Nasal cavity respiratory epithelium epithelial cell of viscerocranial mucosa (primary cell): ENCODE results near the gene PCDHA9. TPM values are rescaled to one million over a fixed set of nuclear protein-coding genes. Genes with fewer than 3 reads are reported as not detected.

Experiments
- total RNA-seq: library from RNA; depleted of rRNA; stranded (reverse); fragments of >200 nt; gene quantifications from 2 replicates; pipeline ENCODE4 v1.2.3, GENCODE V29; 2014

Gene PCDHA9, protein sequence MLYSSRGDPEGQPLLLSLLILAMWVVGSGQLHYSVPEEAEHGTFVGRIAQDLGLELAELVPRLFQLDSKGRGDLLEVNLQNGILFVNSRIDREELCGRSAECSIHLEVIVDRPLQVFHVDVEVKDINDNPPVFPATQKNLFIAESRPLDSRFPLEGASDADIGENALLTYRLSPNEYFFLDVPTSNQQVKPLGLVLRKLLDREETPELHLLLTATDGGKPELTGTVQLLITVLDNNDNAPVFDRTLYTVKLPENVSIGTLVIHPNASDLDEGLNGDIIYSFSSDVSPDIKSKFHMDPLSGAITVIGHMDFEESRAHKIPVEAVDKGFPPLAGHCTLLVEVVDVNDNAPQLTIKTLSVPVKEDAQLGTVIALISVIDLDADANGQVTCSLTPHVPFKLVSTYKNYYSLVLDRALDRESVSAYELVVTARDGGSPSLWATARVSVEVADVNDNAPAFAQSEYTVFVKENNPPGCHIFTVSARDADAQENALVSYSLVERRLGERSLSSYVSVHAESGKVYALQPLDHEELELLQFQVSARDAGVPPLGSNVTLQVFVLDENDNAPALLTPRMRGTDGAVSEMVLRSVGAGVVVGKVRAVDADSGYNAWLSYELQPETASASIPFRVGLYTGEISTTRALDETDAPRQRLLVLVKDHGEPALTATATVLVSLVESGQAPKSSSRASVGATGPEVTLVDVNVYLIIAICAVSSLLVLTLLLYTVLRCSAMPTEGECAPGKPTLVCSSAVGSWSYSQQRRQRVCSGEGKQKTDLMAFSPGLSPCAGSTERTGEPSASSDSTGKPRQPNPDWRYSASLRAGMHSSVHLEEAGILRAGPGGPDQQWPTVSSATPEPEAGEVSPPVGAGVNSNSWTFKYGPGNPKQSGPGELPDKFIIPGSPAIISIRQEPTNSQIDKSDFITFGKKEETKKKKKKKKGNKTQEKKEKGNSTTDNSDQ
- total RNA-seq, result under 0.01 and 0.43 TPM in 2 replicates

DNA sequence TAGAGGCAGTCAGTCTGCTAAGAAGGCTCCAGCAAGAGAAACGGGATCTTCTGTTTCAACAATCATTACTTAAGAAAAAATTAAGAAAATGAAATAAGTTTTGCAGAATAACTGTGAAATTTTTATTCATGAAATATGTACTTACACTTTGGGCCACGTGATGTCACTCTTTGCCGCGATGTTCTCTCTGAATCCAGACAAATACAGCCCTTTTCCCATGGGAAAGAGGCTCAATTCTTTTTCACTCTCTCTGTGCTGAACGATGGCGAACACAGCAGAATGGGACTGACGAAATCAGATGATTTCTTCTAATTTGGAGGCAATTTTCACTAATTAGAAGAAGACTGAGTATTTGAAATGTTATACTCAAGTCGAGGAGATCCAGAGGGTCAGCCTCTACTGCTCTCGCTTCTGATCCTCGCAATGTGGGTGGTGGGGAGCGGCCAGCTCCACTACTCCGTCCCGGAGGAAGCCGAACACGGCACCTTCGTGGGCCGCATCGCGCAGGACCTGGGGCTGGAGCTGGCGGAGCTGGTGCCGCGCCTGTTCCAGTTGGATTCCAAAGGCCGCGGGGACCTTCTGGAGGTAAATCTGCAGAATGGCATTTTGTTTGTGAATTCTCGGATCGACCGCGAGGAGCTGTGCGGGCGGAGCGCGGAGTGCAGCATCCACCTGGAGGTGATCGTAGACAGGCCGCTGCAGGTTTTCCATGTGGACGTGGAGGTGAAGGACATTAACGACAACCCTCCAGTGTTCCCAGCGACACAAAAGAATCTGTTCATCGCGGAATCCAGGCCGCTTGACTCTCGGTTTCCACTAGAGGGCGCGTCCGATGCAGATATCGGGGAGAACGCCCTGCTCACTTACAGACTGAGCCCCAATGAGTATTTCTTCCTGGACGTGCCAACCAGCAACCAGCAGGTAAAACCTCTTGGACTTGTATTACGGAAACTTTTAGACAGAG, at the start of gene PCDHA9:
PCDHA9 (plus strand) TSS at position 244 of the 964 bp plus-strand sequence; CDS start at position 358, 114 bp downstream.

DNA sequence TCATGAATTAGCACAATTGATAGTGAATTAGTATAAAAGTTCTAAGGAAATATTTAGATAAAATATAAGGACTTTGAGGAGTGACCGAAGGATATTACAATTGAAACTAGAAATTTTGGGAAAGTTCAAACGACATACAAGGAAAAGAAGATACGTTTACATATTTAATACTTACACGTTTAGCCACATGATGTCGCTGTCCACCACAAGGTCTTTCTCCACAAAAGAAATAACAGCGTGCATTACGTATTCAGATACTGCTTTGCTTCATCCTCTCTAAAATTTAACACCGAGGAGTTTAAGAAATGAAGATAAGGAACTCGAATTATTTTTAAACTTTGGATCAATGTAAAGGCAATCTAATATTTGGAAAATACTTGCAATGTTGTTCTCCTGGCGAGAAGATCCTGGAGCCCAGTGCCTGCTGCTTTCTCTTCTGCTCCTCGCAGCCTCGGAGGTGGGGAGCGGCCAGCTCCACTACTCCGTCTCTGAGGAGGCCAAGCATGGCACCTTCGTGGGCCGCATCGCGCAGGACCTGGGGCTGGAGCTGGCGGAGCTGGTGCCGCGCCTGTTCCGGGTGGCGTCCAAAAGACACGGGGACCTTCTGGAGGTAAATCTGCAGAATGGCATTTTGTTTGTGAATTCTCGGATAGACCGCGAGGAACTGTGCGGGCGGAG, 47.2 kb upstream of the PCDHA9 start, which contains the start of gene PCDHA3:
PCDHA3 (plus strand) TSS at position 242 of the 678 bp plus-strand sequence.

DNA sequence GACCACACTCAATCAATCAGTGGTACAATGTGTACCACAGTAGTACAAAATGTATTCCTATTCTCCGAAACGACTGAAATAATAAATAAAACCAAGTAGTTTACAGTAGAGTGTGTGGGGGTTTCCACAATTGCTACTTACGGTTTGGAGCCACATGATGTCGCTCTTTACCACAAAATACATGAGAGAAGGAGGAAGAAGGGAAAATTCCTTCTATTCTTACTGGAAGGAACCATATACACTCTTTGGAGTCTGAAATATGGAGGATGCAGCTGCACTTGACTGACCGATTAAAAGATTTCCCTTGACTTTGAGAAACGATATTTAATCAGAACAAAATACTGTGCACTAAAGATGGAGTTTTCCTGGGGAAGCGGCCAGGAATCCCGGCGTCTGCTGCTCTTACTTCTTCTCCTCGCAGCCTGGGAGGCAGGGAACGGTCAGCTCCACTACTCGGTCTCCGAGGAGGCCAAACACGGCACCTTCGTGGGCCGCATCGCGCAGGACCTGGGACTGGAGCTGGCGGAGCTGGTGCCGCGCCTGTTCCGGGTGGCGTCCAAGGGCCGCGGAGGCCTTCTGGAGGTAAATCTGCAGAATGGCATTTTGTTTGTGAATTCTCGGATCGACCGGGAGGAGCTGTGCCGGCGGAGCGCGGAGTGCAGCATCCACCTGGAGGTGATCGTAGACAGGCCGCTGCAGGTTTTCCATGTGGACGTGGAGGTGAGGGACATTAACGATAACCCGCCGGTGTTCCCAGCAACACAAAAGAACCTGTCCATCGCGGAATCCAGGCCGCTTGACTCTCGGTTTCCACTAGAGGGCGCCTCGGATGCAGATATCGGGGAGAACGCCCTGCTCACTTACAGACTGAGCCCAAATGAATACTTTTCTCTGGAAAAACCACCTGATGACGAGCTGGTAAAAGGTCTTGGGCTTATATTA, 41.1 kb upstream of the PCDHA9 start, which contains the start of gene PCDHA4:
PCDHA4 (plus strand) TSS at position 235 of the 942 bp plus-strand sequence.

DNA sequence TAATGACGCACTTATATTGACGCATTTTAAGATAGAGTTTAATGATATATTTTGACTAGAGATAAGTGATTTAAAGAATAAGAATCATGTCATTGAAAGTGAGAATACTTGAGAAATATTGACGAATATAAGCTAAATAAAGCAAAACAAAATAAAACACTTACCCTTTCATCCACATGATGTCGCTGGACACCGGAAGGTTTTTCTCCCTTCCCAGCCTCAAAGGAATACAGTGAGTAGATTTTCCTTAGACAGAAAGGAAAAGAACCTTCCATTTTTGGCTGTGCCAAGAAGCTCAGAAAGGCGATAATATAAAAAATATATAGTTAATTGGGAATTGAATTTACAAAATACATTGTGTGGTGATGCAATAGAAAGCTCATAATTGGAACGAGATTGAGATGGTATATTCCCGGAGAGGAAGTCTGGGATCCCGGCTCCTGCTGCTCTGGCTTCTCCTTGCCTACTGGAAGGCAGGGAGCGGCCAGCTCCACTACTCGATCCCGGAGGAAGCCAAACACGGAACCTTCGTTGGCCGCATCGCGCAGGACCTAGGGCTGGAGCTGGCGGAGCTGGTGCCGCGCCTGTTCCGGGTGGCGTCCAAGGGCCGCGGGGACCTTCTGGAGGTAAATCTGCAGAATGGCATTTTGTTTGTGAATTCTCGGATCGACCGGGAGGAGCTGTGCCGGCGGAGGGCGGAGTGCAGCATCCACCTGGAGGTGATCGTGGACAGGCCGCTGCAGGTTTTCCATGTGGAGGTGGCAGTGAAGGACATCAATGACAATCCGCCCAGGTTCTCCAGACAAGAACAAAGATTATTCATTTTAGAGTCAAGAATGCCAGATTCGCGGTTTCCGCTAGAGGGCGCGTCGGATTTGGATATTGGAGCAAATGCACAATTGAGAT, 26.6 kb upstream of the PCDHA9 start, which contains the start of gene PCDHA5:
PCDHA5 (plus strand) TSS at position 239 of the 906 bp plus-strand sequence.

DNA sequence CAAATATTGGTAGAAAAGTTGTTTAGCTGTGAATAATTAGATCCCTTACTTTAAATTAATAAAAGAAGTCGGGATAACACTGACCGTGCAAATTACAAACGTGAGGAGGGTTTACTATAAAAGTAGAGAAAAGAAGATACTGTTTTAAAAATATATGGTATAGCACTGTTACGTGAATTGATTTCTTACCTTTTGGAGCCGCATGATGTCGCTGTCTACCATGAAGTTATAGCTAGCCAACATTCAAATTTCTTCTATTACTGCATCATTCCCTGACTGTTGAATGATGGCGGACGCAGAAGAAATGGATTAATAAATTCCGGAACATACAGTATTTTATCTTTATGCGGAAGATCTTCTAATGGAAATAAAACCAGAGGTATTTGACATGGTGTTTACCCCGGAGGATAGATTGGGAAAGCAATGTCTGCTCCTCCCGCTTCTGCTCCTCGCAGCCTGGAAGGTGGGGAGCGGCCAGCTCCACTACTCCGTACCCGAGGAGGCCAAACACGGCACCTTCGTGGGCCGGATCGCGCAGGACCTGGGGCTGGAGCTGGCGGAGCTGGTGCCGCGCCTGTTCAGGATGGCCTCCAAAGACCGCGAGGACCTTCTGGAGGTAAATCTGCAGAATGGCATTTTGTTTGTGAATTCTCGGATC, 20.3 kb upstream of the PCDHA9 start, which contains the start of gene PCDHA6:
PCDHA6 (plus strand) TSS at position 257 of the 658 bp plus-strand sequence; CDS start at position 389, 132 bp downstream.

DNA sequence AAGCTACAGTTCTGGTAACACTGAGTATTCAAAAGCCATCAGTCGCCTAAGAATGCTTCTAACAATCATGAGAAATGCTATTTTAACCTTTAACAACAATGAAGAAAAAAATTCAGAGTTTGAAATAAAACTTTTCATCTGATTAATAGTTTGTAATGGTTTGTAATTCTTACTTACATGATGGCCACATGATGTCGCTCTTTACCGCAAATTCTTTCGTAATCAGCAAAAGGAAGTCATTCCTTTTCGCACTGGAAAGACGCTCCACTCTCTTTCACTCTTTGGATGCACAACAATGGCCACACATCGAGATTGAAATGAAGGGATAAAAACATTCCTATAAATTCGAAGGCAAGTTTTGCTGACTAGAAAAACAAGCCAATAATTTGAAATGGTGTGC, 14.2 kb upstream of the PCDHA9 start, which contains the start of gene PCDHA7:
PCDHA7 (plus strand) TSS at position 277 of the 400 bp plus-strand sequence; CDS start at position 392, 115 bp downstream.

DNA sequence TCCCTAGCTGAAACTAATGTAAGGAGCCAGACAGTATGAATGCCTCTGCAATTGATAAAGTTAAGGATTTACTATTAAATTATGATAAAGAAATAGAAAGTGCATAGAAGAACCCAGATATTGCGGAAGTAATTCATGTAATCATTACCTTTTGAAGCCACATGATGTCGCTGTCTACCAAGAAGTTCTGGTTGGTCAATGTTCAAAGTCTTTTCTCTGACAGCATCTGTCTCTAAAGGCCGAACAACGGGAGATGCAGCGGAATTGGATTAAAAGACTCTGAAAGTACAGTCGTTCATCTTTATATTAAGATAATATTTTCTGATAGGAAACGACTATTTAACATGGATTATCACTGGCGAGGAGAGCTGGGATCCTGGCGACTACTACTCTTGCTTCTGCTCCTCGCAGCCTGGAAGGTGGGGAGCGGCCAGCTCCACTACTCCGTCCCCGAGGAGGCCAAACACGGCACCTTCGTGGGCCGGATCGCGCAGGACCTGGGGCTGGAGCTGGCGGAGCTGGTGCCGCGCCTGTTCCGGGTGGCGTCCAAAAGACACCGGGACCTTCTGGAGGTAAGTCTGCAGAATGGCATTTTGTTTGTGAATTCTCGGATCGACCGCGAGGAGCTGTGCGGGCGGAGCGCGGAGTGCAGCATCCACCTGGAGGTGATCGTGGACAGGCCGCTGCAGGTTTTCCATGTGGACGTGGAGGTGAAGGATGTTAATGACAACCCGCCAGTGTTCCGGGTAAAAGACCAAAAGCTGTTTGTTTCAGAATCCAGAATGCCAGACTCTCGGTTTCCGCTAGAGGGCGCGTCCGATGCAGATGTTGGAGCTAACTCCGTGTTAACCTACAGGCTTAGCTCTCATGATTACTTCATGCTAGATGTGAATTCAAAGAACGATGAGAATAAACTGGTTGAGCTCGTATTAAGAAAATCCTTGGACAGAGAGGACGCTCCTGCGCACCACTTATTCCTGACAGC, 6.9 kb upstream of the PCDHA9 start, which contains the start of gene PCDHA8:
PCDHA8 (plus strand) TSS at position 210 of the 985 bp plus-strand sequence; CDS start at position 345, 135 bp downstream.

DNA sequence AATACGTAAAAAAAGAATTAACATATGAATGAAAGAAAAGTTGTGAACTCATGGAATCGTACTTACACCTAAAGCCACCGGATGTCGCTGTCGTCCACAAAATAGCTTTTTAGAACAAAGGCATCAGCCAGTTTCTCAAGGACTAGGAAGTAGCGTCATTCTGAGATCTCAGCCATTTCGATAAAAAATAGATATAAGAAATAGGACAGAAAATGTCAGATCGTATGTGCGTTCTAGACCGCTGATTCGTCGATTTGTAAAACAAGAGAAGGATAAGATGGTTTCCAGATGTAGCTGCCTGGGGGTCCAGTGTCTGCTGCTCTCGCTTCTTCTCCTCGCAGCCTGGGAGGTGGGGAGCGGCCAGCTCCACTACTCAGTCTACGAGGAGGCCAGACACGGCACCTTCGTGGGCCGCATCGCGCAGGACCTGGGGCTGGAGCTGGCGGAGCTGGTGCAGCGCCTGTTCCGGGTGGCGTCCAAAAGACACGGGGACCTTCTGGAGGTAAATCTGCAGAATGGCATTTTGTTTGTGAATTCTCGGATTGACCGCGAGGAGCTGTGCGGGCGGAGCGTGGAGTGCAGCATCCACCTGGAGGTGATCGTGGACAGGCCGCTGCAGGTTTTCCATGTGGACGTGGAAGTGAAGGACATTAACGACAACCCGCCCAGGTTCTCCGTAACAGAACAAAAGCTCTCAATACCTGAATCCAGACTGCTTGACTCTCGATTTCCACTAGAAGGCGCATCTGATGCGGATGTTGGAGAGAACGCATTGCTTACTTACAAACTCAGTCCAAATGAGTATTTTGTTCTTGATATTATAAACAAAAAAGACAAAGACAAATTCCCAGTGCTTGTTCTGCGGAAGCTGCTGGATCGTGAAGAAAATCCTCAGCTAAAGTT, 7.8 kb downstream of the PCDHA9 start, which contains the start of gene PCDHA10:
PCDHA10 (plus strand) TSS at position 126 of the 903 bp plus-strand sequence; CDS start at position 278, 152 bp downstream.

DNA sequence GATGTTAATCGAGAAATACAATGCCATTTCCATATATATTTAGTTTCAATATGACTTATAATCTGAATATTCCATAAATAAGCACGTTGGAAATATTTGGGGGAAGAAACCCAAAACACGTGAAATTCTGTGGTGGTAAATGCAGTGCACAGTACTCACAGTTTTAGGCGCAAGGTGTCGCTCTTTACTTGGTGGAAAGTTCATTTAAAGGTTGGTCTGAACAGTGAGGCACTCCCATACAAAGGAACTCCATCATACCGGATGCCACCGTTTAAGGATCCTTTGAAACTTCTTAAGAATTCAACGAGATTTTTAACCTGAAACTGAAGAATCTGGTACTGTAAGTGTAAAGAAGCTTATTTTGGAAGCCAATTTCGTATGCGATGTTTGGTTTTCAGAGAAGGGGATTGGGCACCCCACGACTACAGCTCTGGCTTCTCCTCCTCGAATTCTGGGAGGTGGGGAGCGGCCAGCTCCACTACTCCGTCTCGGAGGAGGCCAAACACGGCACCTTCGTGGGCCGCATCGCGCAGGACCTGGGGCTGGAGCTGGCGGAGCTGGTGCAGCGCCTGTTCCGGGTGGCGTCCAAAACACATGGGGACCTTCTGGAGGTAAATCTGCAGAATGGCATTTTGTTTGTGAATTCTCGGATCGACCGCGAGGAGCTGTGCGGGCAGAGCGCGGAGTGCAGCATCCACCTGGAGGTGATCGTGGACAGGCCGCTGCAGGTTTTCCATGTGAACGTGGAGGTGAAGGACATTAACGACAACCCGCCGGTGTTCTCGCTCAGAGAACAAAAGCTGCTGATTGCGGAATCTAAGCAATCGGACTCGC, 20.8 kb downstream of the PCDHA9 start, which contains the start of gene PCDHA11:
PCDHA11 (plus strand) TSS at position 237 of the 834 bp plus-strand sequence; CDS start at position 384, 147 bp downstream.

DNA sequence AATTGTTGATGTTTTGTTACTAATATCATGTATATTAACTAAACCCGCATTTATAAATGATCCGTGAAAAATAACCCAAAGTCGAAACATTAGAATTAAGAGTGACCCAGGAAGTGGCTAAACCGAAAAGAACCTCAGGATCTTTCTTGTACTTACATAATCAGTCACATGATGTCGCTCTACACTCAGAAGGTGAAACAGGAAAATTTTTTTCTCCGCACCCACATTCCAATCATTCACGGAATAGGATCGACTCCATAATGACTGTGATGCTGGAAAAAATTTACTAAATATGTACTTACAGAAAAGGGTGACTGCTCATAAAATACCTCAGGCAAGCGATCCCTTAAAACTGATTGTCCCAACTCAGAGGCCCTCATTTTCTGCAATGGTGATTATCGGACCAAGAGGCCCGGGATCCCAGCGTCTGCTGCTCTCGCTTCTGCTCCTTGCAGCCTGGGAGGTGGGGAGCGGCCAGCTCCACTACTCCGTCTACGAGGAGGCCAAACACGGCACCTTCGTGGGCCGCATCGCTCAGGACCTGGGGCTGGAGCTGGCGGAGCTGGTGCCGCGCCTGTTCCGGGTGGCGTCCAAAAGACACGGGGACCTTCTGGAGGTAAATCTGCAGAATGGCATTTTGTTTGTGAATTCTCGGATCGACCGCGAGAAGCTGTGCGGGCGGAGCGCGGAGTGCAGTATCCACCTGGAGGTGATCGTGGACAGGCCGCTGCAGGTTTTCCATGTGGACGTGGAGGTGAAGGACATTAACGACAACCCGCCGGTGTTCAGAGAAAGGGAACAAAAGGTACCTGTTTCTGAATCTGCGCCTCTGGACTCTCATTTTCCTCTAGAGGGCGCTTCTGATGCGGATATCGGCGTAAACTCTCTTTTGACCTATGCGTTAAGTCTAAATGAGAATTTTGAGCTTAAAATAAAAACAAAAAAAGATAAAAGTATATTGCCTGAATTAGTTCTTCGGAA, 27.2 kb downstream of the PCDHA9 start, which contains the start of gene PCDHA12:
PCDHA12 (plus strand) TSS at position 224 of the 981 bp plus-strand sequence; CDS start at position 389, 165 bp downstream.

DNA sequence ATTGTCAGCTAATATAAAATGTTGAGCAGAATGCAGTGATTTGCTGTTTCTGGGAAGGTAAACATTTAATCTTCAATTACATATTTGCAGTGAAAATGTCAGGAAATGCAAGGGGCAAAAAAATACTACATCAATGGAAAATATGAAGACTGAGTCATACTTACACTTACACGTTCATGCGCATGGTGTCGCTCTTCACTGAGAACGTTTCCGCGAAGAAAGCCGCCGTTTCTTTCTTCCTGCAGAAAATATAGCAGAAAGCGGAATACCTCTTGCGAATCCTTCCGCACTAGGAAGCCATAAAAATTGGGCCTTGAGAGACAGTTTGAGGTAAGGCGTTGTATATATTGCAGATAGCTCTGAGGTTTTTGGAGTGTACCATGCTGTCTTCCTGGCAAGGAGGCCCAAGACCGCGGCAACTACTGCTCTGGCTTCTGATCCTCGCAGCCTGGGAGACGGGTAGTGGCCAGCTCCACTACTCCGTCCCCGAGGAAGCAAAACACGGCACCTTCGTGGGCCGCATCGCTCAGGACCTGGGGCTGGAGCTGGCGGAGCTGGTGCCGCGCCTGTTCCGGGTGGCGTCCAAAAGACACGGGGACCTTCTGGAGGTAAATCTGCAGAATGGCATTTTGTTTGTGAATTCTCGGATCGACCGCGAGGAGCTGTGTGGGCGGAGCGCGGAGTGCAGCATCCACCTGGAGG, 33.9 kb downstream of the PCDHA9 start, which contains the start of gene PCDHA13:
PCDHA13 (plus strand) TSS at position 236 of the 702 bp plus-strand sequence; CDS start at position 381, 145 bp downstream.

